Measurements from ENCODE around the gene SLC12A7. TPM values are rescaled to one million over a fixed set of nuclear protein-coding genes. Genes with fewer than 3 reads are reported as not detected.

SLC12A7 gene
- total RNA-seq, 1 experiment from 2014 or later = 6.3 TPM

DNA sequence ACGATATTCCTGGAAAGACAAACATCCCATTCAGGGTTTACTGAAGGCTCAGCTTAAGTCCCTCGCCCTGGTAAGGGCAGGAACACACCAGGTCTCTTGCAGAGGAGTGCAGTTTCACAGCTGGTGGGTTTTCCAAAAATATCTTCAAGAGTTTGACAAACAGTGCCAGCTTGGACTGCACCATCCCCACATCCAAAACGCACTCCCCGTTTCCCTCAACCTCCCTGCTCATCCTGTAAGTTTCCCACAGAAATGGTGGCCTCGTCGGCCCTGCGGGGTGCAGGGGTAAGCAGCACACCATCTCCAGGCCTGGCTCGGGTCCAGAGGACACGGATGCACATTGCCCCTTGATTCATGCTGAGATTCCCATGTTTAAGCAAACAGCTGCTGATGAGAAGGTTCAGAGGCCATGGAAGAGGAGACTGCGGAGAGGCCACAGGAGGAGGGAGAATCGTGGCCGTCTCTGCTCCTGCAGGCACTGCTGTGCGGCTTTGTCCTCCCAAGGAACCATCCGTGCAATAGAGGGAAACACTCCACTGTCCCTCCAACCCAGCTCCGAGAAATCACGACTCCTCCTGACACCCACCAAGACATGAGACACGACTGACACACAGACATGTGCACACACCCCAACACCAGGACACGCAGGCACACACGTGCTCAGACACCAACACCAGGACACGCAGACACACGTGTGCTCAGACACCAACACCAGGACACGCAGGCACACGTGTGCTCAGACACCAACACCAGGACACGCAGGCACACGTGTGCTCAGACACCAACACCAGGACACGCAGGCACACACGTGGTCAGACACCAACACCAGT, 24.0 kb upstream of the SLC12A7 start:
- TF ChIP-seq, protein P1, sequence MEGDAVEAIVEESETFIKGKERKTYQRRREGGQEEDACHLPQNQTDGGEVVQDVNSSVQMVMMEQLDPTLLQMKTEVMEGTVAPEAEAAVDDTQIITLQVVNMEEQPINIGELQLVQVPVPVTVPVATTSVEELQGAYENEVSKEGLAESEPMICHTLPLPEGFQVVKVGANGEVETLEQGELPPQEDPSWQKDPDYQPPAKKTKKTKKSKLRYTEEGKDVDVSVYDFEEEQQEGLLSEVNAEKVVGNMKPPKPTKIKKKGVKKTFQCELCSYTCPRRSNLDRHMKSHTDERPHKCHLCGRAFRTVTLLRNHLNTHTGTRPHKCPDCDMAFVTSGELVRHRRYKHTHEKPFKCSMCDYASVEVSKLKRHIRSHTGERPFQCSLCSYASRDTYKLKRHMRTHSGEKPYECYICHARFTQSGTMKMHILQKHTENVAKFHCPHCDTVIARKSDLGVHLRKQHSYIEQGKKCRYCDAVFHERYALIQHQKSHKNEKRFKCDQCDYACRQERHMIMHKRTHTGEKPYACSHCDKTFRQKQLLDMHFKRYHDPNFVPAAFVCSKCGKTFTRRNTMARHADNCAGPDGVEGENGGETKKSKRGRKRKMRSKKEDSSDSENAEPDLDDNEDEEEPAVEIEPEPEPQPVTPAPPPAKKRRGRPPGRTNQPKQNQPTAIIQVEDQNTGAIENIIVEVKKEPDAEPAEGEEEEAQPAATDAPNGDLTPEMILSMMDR (IDR thresholded peaks at IDR 0.05; ENCODE audit: unreplicated experiment) = no peak
- Mint-ChIP-seq H3K9me3 (ENCODE audit: unreplicated experiment) (no peaks in the 10 kb centered on the region), H3K4me3 (ENCODE audit: unreplicated experiment) (no peak overlapping the region), H3K4me1 (ENCODE audit: insufficient read depth, unreplicated experiment) (no peaks in the 10 kb centered on the region), H3K36me3 (ENCODE audit: insufficient read depth, unreplicated experiment) (no peaks in the 10 kb centered on the region), H3K27ac (ENCODE audit: low read depth, unreplicated experiment) (no peak overlapping the region), H3K27me3 (ENCODE audit: insufficient read depth, unreplicated experiment) (no peaks in the 10 kb centered on the region)
- DNase-seq (ENCODE audit: unreplicated experiment) = no peak
- intact Hi-C loops (cut with micrococcal nuclease) = no loop called here
- POLR2A ChIA-PET = no interaction called here
- BruUV-seq (replicated peaks) = no TSS peak
- CTCF ChIA-PET = interaction anchor here (0.6 to 1.0 kb wide), 2 partner anchors 18 to 30 kb away, joined by 4 to 8 read pairs; no protein-coding TSS in a partner anchor

DNA sequence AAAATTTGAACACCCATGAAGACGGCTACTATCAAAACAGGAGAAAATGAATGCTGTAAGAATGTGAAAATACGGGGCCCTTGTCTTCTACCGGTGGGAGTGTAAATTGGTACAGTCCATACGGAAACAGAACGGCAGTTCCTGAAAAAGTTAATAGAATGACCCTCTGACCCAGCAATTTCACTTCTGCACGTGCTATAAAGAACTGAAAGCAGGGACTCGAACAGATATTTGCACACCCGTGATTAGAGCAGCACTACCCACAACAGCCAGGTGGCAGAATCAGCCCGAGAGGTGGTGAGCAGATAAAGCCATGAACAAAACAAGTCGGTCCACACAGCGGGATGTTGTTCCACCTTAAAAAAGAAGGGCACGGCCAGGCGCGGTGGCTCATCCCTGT, 22.6 kb upstream of the SLC12A7 start:
- no peak overlapping the region for H3K27ac Mint-ChIP-seq (ENCODE audit: low read depth, unreplicated experiment)
- CTCF ChIA-PET = no interaction called here

DNA sequence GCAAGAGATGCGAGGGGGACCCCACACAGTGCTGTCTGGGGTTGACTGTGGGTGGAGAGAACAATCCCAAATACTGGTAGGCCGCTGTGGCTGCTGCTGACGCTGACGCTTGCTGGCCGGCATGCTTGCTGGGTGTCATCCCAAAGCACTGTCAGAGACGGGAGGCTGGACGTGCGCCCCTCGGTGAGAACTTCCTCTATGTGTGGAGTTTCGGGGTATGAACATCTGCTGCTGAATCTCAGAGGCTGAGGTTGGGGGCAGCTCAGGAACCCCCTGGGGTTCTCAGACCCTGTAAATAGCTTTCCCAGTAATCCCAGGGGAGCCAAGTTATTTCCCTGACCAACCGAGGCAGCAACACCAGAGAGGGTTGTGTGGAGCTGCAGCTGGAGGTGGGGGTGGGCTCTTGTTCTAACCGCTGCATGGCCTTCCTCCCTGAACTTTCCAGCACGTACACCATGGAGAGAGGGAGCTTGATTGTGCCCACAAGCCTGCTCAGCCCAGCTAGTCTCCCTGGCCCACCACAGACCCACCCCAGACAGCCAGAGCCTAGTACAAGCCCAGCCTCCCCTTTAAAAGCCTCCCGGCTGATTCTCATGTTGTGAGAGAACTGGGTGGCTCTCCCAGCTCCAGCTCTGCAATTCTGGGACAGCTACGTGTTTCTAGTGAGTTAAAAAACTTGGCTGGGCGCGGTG, 21.8 kb upstream of the SLC12A7 start:
- intact Hi-C loops (cut with micrococcal nuclease) = no loop called here
- TF ChIP-seq, protein P1 (IDR thresholded peaks at IDR 0.05; ENCODE audit: unreplicated experiment) = no peak
- DNase-seq (ENCODE audit: unreplicated experiment) = no peak
- CTCF ChIA-PET = interaction anchor here (0.8 kb wide), 1 partner anchor 17 kb away, joined by 3 read pairs; no protein-coding TSS in a partner anchor
- BruUV-seq (replicated peaks) = no TSS peak
- Mint-ChIP-seq H3K27ac (ENCODE audit: low read depth, unreplicated experiment) (no peak overlapping the region), H3K4me3 (ENCODE audit: unreplicated experiment) (no peak overlapping the region), H3K36me3 (ENCODE audit: insufficient read depth, unreplicated experiment) (no peaks in the 10 kb centered on the region), H3K4me1 (ENCODE audit: insufficient read depth, unreplicated experiment) (no peaks in the 10 kb centered on the region), H3K27me3 (ENCODE audit: insufficient read depth, unreplicated experiment) (no peaks in the 10 kb centered on the region), H3K9me3 (ENCODE audit: unreplicated experiment) (no peaks in the 10 kb centered on the region)
- POLR2A ChIA-PET = interaction anchor here (0.6 kb wide), 1 partner anchor 72 kb away, joined by 3 read pairs; no protein-coding TSS in a partner anchor

More for the DNA sequence above, 22.6 kb upstream of the SLC12A7 start:
- POLR2A ChIA-PET = no interaction called here
- no peak for DNase-seq (ENCODE audit: unreplicated experiment)
- Mint-ChIP-seq H3K4me1 (ENCODE audit: insufficient read depth, unreplicated experiment) (no peaks in the 10 kb centered on the region), H3K9me3 (ENCODE audit: unreplicated experiment) (no peaks in the 10 kb centered on the region), H3K4me3 (ENCODE audit: unreplicated experiment) (no peak overlapping the region), H3K27me3 (ENCODE audit: insufficient read depth, unreplicated experiment) (no peaks in the 10 kb centered on the region), H3K36me3 (ENCODE audit: insufficient read depth, unreplicated experiment) (no peaks in the 10 kb centered on the region)
- intact Hi-C loops (cut with micrococcal nuclease) = no loop called here
- no TSS peak for BruUV-seq (replicated peaks)
- TF ChIP-seq, protein P1 (IDR thresholded peaks at IDR 0.05; ENCODE audit: unreplicated experiment) = no peak

- DNase-seq (ENCODE audit: unreplicated experiment) = no peak
- Mint-ChIP-seq H3K36me3 (ENCODE audit: insufficient read depth, unreplicated experiment) (no peaks in the 10 kb centered on the region), H3K27me3 (ENCODE audit: insufficient read depth, unreplicated experiment) (no peaks in the 10 kb centered on the region), H3K9me3 (ENCODE audit: unreplicated experiment) (no peaks in the 10 kb centered on the region), H3K27ac (ENCODE audit: low read depth, unreplicated experiment) (no peak overlapping the region), H3K4me3 (ENCODE audit: unreplicated experiment) (no peak overlapping the region), H3K4me1 (ENCODE audit: insufficient read depth, unreplicated experiment) (no peaks in the 10 kb centered on the region)
- CTCF ChIA-PET = interaction anchor here (0.8 to 1.0 kb wide), 2 partner anchors 18 to 35 kb away, joined by 3 read pairs; no protein-coding TSS in a partner anchor
- BruUV-seq (replicated peaks) = no TSS peak
- POLR2A ChIA-PET = interaction anchor here (0.6 kb wide), 1 partner anchor 72 kb away, joined by 3 read pairs; no protein-coding TSS in a partner anchor
- intact Hi-C loops (cut with micrococcal nuclease) = no loop called here
- TF ChIP-seq, protein P1 (IDR thresholded peaks at IDR 0.05; ENCODE audit: unreplicated experiment) = no peak
Measured at GRCh38 chr5:1133108-1133507, 21.2 kb upstream of the SLC12A7 start.

Data from MCF 10A (cell line).